Dermis microvascular lymphatic vessel endothelial cell (primary cell): ENCODE data around the gene TCF25. TPM values are rescaled to one million over a fixed set of nuclear protein-coding genes. Genes with fewer than 3 reads are reported as not detected.
A peak's percentile ranks its signal among the peaks of the same experiment; 100 is the strongest.

Experiments used
- DNase-seq, 2 donors: peaks; one replicate each; pipeline versions ENCODE4 v3.0.0 to v3.0.0-alpha.2; 2010; ENCODE audit warnings: low read depth in 2 of 2
- total RNA-seq: library from RNA; depleted of rRNA; stranded (reverse); fragments of >200 nt; gene quantifications from 2 replicates; pipeline ENCODE4 v1.2.1, GENCODE V29; 2014

The TCF25 gene
- total RNA-seq, 1 donor from 2014 or later: 132 TPM

DNA sequence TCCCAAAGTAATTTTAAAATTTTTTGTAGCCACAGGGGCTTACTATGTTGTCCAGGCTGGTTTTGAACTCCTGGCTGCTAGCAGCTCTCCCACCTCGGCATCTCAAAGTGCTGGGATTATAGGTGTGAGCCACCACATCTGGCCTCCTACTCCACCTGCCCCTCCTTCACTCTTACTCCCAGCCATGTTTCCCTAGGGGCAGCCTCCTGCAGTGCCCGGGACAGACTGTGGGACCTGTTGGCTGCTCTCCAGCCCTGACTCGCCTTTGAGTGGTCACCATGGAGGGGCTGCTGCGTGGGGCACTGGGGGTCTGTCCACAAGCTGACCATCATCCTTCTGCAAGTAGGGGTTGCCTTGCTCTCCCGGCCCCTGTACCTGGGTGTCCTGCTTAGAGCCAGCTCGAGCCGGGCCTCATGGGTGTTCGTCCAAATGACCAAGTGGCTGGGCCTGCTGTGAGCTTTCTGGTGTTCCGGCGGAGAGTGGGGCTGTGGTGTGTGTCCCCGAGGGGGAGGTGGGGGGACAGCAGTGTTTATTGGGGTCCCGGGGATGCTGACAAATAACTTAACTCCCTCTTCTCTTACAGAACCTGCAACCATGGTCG, 28.6 kb upstream of the TCF25 start:
- no peak for DNase-seq

DNA sequence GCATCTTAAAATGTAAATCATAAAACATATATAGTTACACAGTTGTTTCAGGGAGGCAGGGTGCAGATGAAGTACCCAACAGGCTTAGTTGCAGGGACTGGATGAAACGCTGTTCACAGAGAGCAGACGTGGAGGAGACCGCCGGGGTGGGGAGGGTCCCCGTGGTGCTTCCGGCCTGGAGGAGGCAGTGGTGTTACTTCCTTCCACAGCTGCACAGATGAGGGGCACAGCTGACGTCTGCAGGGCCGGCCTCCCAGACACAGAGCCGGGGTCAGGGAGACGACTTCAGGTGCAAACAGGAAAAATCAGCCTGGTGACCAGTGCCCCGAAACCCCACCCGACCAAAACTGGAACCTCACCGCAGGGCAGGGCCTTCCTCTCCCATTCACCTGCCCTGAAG, 28.0 kb upstream of the TCF25 start:
- DNase-seq: no peak

DNA sequence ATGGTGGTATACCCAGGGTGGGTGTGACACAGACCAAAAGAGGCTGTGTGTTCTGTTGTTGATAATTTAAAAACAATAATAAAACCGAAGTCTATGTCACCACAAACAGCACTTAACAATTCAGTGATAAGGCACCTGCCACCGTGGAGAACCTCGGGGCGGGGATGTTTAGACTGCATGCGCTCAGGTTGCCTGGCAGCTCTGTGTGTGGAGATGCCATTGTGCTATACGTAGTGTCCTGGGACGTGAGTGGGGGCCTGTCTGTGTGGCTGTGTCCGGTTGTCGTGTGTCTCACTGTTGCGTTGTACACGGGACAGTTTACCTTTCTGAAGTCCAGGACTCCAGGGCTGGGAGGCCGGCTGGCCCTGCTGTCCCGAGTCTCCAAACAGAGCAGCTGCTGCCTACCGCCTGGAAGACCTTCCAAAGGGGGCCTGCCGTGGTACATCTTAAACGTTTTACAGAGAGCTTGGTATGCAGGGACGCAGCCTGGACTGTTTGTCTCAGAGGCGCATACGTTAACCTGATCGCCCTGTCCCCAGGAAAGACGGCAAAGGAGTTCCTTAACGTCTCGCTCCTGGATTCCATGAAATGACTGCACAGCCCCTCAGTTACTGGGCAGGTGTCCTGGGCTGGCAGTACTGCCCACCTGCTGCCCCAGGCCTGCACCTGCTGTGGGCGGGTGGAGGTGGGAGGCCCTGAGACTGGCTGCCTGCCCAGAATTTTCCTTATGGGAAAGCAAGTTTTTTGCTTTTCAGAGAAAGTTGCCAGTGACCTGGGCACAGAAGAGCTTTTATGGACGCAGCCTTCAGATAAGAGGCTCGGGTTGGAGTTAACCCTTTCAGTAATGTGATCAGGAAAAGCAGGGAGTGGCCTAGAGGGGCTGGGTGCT, 26.1 kb upstream of the TCF25 start:
- no peak for DNase-seq

DNA sequence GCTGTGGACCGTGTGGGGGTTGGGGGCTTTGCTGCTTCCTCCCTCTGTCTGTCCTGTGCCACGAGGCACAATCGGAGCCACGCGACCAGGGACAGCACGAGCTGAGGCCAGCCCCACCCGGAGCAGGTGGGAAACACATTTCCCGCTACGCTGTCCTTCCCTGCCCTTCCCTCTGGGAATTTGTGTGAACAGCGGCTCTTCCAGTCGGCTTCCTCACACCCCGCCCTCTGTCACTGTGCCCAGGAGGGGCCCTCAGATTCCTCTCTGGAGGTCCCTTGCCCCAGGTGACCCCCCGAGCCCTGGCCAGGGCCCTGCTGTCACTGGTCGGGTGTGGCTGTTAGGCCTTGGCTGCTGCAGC, 25.5 kb upstream of the TCF25 start:
- no peak for DNase-seq

DNA sequence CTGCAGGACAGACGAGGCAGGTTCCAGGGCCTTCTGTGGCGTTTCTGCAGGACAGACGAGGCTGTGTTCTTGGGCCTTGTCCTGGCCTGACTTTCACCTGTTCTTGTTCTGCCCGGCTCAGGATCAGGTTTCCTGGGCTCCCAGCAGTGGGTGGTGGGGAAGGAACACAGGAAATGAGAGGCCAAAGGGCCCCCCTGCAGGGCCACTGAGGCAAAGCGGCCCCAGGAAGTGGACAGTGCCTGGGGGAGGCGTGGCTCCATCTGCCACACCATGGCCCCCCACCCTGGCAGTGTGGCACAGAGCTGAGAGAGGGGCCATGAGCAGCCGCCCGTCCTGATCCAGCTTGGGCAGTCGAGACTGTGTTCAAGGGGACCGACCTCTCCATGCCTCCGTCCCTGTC, 24.4 kb upstream of the TCF25 start:
- DNase-seq: no peak

DNA sequence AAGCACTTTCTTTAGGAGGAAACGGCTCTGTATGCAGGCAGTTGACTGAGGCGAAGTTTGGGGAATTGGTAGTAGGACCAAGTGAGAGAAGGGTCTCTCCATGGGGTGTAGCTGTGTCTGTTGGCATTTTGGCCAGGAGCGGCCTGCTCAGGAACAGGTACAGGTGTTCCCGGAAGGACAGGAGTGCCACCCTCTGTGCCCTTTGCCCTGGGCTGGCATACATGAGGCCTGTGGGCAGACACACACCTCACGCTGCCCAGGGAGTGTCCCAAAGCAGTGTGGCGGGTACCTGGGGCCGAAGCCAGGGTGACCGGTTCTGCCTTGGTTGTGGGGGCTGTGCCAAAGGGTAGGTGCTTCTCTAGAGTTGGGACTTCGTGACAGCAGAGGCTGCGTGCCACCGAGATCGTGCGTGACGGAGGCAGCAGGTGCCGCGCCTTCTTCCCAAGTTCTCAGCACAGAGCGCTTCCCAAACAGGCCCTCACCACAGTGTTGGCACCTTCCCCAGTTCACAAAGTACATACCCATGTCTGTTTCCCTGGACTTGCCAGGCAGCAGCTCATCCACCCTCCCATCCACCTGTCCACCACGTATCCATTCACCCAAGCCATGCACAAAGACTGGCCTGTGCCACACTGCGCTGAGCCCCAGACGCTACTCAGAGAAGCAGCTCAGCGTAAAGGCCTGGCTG, 19.9 kb upstream of the TCF25 start:
- DNase-seq: no peak

DNA sequence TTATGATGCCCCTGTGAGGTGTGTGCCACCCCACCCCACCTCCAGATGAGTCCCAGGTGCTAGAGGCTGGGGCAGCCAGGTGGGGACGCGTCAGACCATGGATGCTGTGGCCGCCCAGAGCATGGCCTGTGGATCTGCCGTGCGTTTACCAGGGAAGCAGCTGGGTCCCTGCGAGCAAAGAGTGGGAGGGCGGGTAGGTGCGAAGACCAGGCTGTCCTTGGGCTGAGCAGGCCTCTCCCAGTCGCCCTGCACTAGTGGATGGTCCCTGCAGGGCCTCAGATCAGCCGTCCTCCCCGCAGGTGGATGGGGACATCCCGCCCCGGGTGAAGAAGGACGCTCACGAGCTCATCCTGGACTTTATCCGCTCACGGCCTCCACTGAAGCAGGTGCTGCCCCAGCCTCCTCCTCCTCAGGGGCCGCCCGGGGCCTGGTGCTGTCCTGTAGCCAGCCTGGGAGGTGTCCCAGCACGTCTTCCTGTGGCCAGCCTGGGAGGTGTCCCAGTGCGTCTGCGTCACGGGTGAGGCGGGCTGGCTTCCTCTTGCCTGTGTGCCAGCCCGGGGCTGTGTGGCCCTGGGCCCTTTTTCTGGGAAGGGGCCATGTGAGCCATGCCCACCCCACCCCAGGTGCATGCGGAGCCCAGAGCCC, 18.0 kb upstream of the TCF25 start:
- DNase-seq: no peak

DNA sequence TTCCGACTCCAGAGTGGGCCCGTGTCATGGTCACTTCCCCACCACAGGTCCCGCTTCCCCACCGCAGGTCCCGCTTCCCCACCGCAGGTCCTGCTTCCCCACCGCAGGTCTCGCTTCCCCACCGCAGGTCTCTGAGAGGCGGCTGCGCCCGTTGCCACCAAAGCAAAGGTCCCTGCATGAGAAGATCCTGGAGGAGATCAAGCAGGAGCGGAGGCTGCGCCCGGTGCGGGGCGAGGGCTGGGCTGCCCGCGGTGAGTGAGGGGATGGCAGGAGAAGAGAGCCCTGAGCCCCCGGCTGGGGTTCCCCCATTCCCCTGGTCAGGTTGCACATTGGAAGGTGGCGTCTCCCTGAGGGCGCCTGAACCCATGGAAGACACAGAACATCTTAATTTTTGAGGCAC, 17.4 kb upstream of the TCF25 start:
- no peak for DNase-seq

DNA sequence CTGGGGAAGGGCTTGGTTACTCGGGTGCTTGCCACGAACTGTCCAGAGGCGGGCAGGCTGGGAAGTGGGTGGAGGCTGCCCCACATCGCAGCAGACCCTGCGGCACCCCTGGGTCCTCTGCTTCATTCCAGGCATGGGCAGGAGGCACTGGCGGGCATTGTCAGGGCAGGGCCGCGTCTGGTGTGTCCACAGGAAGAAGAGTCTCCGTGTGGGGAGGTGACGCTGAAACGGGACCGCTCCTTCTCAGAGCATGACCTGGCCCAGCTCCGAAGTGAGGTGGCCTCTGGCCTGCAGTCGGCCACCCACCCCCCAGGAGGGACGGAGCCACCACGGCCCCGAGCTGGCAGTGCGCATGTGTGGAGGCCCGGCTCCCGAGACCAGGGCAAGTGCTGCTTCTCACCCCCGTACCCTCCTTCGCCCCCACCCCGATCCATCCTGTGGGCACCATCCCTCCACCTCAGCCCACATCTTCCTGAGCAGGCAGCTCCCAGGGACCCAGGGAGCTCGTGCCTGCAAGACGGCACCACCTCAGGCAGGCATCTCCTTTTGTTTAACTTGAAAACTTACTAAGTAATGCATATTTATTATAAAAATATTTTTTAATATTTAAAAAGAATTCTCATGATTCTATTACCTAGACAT, 14.3 kb upstream of the TCF25 start:
- DNase-seq: no peak

DNA sequence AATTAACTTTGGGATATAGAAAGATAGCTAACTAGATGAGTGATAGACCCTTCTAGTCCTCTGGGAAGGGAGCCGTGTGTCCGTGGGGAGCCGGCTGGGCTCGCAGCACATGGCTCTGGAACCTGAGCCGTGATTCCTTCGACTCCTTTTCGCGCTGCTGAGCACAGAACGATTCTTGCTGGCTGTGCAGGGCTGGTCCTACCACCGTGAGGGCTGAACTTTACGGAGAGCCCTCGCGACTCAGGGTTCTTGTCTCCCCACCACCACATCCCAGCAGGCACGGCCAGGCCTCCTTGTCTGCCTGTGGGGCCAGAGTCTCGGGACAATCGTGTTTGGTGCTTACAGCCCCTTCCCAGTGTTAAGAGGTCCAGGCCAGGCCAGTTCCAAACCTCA, 13.8 kb upstream of the TCF25 start:
- no peak for DNase-seq

DNA sequence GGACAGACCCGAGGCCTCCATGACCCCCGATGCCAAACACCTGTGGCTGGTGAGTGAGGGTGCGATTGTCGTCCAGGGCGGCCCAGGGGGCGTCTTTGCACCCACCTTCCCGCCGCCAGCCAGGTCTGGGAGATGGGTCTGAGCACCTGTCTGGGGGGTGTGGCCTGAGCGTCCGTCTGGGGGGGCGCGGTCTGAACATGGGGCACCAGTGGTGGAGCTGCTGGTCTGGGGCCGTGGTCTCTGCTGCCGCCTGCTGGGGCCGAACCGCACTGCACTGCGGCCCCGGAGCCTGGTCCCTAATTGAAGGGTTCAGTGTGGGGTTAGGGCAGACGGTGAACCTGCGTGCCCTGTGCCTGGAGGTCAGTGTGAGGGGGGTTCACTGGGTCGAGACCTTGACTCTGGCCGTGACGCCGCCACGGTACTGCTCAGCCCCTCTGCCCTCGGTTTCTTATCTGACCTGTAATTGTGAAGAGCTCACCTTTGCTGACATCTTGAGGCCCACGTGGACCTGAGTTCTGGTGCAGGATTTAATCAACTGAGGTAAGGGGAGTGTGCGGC, 12.6 kb upstream of the TCF25 start:
- peak in 1 of 2 donors; percentile 48 for DNase-seq

DNA sequence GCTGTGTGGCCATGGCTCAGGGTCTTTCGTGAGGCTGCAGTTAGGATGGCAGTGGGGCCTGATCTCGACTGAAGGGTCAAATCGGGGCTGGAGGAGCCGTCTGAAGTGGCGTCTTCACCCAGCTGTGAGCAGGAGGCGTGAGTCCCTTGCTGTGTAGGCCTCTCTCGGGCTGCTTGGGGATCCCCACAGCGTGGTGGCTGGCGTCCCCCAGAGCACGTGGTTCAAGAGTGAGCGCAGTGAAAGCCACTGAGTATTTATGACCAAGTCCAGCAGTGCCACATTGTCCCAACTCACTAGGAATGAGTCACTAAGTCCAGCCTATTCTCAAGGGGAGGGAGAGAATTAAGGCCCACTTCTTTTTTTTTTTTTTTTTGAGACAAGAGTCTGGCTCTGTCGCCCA, 11.7 kb upstream of the TCF25 start:
- no peak for DNase-seq

DNA sequence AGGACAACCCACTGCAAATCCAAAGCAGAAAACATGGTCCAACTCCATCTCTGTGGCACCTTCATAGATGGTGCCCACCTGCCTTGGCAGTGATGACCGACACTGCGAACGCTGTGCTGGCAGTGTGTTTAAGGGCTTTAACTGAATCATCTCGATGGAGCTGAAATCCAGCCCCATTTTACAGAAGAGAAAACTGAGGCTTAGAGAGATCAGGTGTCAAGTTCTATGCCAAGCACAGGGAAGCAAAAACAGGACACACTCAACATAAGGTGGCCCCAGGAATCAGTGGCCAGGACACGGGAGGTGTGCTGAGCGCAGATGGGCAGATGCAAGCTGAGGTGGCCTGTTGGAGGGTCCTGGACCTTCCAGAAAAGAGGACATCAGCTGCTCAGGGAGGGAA, 10.7 kb upstream of the TCF25 start:
- DNase-seq: no peak

DNA sequence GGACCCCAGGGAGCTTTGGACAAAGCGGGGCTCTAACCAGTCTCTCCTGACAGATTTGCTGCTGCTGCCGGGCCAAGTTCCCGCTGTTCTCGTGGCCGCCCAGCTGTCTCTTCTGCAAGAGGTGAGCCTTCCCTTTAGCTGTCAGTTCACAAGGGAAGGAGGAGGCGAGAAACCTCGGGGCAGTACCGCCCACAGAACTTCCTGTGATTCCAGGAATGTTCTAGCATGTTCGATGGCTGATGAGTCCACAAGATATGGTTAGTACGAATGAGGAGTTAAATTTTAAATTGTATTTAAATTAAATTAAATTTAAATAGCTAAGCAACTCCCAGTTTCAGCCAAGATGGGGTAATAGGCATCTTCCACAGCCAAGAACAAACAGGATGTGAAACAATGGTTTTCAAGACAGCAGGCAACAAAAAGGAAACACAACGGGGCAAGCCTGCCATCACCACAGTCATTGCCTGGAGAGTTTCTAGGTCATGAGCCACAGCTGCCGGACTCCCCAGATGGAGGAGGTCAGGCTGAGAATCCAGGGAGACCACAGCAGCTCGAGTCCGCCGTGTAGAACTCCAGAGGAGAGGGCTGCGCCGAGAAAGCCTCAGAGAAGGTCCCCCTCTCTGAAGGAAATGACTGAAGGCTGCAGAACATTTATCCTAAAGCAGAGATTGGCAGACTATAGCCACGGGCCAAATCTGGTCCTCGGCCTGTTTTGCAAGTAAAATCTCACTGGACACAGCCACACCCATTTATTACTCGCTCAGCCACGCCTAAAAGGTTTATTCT, 9.5 kb upstream of the TCF25 start:
- peak in 1 of 2 donors; percentile 79 for DNase-seq

DNA sequence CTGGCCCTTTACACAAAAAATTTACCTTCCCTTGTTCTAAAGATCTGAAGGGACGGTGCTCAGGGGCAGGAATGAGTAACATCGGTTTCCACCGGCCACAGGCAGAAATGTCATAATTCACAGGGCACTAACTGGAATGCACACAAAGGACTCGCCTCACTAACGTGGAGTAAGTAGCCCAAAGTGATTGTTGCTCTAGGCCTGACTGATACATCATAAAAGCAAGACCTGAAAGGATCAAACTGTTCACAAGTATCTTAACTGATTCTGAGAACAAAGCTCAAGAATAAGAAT, 8.9 kb upstream of the TCF25 start:
- DNase-seq: peak in 1 of 2 donors; percentile 28

DNA sequence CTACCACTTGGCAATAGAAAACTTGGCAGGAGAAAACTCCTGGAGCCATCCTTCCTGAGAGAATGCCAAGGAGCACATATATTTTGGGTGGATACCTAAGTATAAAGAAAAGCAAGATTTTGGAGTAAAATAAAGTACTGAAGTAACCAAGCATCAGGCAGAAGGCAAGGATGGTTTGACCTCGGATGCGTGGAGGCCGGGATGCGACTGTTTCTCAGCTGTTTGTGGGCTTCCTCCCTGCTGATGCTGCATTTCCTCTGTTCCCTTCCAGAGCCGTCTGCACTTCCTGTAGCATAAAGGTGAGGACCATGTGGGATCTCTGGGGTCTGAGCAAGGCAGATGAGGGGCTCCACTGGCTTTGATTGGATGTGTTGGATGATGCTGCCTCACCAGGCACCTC, 5.5 kb upstream of the TCF25 start:
- DNase-seq: no peak

DNA sequence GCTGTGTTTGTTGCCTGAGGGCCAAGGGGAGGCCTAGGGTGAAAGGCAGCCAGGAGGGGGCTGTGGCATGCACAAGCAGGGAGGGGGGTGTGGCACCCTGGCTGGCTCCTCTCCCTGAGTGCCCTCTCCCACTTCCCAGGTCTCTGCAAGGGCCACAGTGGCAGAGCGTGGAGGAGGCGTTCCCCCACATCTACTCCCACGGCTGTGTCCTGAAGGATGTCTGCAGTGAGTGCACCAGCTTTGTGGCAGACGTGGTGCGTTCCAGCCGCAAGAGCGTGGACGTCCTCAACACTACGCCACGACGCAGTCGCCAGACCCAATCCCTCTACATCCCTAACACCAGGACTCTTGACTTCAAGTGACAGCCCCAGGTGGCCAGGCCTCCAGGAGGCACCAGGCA, 3.5 kb upstream of the TCF25 start:
- no peak for DNase-seq

DNA sequence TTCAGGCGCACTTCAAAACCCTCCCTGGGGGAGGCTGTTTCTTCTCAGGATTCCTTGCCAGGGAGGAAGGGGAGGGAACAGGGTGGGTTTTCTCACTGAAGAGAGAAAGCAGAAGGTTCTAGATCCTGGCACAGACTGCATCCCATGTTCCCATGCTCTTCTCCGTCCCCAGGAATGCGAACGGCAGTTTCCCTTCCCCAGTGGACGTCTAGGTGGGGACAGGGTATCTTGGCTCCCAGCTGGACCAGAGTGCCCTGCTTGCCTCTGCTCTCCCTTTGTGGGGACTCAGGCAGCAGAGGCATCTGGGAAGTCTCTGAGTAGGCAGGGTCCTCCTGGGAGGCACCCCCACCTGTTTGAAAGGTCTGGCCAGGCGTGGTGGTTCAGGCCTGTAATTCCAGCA, 3.0 kb upstream of the TCF25 start:
- no peak for DNase-seq

DNA sequence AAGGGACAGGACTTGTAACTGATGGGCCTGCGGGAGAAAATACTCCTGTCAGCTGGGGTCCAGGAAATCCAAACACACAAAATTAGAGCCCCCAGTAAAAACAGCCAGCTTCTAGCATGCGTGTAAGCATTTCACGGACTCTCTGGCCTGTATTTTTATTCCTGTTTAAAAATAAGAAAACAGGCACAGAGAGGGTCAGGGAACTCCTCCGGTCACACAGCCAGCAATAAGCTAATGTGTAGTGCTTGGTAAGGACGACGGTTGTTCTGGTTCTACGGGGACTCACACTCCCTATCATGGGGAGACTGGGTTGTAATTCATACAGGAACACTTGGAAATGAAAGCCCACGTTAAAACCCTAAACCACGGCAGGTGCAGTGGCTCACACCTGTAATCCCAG, 1.5 kb upstream of the TCF25 start:
- no peak for DNase-seq

DNA sequence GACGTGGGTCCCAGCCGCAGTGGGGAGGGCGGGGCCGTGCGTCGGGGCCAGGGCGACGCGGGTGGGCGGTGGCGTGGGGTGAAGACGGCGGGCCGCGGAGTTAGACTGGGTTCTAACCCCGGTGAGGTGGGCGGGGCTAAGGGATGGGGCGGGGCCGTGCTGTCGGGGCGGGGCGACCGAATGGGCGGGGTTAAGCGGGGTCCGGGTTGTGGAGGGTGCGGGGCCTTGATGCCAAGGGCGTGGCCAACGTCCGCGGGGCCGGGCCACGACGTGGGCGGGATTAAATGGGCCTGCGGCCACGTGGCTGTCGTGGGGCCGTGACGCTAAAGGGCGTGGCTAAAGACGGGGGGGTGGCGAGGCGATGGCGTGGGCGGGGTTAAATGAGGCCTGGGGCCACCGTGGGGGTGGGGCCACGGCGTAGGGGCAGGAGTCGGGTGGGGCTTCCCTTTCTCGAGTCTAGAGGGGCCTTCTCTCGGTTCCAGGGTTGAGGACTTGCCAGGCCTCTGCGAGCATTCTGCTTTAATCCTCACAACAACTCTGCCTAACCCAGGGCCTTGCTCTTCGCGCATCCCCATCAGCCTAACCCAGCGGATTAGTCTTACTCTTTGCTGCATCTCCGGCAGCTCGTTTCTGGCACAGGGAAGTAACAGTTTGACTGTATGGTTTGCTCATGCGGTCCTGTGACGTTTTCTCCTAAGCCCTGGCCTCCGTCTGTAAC, 739 bp downstream of the TCF25 start:
- peak; percentile 88 to 96 for DNase-seq
